ENCODE results near the gene TRAK1.
"Not testable (repeated sequence)": the region's sequence is repeated elsewhere in the genome, so short reads cannot be mapped to it uniquely, and the experiment has no call there.

Gene TRAK1

GRCh38 chr3:42096796-42097565 is 5.8 kb downstream of the TRAK1 start:
- no peak for DNase-seq (ENCODE audit: insufficient read length, low spot score)
- no peak for FAIRE-seq

DNA sequence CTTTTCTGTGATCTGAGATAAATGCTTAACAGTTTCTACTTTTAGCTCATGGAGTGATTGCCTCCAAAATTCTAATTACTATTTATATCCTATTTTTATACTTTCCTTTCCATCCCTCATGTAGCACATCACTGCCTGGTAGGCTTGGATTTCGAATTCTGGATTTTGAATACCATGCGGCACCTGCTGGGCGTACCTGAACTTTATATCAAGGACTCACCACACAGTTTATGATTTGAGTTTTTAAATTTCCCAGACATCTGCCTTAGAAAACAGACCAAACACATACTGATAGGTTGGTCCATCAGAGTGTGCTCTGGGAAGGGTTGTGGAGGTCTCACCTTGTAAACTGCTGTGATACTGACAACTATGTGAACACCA is 6.4 kb downstream of the TRAK1 start:
- FAIRE-seq (no peak), DNase-seq (ENCODE audit: insufficient read length, low spot score) (no peak)

- FAIRE-seq = no peak
Measured at GRCh38 chr3:42098171-42098570, 7.0 kb downstream of the TRAK1 start.

GRCh38 chr3:42099020-42099765 is 8.0 kb downstream of the TRAK1 start:
- FAIRE-seq (no peak), DNase-seq (ENCODE audit: insufficient read length, low spot score) (no peak)

More at GRCh38 chr3:42098171-42098570, 7.0 kb downstream of the TRAK1 start:
- no peak for DNase-seq (ENCODE audit: insufficient read length, low spot score)

DNA sequence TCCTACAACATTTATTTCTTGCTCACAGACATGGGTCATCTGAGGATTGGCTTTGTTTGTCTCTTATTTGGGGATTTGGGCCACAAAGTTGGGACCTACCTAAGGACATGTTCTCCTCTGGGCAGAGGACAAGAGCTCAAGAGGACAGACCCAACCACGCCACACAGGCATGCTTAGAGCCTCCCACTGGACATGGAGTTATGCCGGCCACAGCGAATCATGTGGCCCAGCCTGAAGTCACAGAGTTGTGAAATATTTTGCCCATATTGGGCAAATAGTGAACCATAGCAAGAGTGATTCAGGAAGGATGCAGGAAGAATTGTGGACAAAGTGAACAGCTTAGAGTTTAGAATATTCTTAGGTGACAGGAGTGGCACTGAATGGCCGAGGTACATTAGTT is 9.9 kb downstream of the TRAK1 start:
- DNase-seq (ENCODE audit: insufficient read length, low spot score) (no peak), FAIRE-seq (no peak)

GRCh38 chr3:42101481-42101880 is 10.3 kb downstream of the TRAK1 start:
- DNase-seq (ENCODE audit: insufficient read length, low spot score) (no peak), FAIRE-seq (no peak)

DNA sequence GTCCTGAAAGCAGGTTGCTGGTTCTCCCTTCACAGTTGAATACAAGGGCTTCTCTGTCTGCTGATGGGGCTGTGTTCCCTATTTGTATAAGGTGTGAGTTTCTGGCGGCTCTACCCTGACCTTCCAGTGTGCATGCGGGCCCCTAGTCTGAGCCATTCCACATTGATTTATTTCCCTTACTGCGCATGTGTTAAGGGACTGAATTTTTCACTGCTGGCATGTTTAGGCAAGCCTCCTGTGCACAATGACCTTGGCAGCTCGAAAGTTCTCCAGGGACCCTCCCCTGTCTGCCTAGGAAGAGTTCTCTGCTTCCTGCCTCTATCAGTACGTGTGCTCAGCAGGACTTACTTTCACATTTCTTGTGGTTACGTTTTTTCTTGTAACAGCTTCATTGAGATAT is 11.4 kb downstream of the TRAK1 start:
- DNase-seq (ENCODE audit: insufficient read length, low spot score) (no peak), FAIRE-seq (no peak)

DNA sequence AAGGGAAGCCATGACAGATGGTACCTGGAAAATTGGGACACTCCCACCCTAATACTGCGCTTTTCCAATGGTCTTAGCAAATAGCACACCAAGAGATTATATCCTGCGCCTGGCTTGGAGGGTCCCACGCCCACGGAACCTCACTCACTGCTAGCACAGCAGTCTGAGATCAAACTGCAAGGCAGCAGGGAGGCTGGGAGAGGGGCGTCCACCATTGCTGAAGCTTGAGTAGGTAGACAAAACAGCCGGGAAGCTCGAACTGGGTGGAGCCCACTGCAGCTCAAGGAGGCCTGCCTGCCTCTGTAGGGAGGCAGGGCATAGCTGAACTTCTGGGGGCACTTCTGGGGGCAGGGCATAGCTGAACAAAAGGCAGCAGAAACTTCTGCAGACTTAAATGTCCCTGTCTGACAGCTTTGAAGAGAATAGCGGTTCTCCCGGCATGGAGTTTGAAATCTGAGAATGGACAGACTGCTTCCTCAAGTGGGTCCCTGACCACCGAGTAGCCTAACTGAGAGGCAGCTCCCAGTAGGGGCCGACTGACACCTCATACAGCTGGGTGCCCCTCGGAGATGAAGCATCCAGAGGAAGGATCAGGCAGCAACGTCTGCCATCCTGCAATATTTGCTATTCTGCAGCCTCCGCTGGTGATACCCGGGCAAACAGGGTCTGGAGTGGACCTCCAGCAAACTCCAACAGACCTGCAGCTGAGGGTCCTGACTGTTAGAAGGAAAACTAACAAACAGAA is 12.9 kb downstream of the TRAK1 start:
- not testable (repeated sequence) for DNase-seq (ENCODE audit: insufficient read length, low spot score); FAIRE-seq

GRCh38 chr3:42105994-42106393 is 14.8 kb downstream of the TRAK1 start:
- DNase-seq (ENCODE audit: insufficient read length, low spot score); FAIRE-seq: not testable (repeated sequence)

GRCh38 chr3:42106646-42107045 is 15.5 kb downstream of the TRAK1 start:
- no peak for DNase-seq (ENCODE audit: insufficient read length, low spot score)

DNA sequence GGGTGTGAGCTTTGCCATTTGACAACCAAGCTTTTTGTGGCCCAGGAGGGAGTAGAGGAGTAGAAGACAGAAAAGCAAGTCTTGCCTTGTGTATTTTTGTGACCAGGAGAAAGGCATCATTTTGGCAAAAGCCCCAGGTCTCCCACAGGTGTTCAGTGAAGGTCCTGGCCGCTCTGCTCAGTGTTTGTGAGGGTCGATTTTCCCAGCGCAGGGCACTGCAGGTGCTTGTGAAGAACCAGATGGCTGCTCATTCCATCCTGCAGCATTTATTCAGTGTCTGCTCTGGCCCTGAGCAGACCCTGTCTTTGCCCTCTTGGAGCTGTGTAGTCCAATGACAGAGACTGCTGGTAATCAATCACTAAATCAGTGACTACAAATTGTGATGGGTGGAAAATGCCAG is 19.5 kb downstream of the TRAK1 start:
- FAIRE-seq (no peak), DNase-seq (ENCODE audit: insufficient read length, low spot score) (no peak)

More at GRCh38 chr3:42106646-42107045, 15.5 kb downstream of the TRAK1 start:
- FAIRE-seq = no peak

DNA sequence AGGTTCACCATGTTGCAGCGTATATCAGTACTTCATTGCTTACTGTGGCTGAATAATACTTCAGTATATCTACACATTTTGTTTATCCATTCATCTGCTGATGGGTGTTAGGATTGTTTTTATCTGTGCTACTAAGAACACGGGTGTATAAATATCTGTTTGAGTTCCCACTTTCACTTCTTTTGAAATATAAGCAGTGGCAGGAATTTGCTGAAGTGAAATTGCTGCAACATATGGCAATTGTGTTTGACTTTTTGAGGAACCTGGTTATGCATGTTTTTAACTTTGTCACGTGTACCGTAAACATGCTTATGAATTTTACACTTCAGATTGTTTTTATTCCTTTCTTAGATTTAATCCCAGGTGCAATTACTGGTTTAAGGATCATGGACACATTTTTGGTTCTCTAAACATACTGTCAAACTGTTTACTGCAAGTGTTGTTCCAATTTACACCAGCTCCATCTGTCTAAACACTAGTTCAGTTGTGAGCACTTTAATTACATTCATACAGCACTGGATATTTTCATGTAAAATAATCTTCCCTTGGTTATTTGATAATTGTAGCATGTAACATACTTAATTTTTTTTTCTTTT is 23.1 kb downstream of the TRAK1 start:
- no peak for FAIRE-seq

GRCh38 chr3:42115215-42115614 is 24.1 kb downstream of the TRAK1 start:
- DNase-seq (ENCODE audit: insufficient read length, low spot score) (no peak), FAIRE-seq (no peak)

More for the DNA sequence above, 23.1 kb downstream of the TRAK1 start:
- no peak for DNase-seq (ENCODE audit: insufficient read length, low spot score)

GRCh38 chr3:42115946-42116345 is 24.8 kb downstream of the TRAK1 start:
- no peak for FAIRE-seq
- DNase-seq (ENCODE audit: insufficient read length, low spot score) = no peak

GRCh38 chr3:42116466-42116865 is 25.3 kb downstream of the TRAK1 start:
- FAIRE-seq (no peak), DNase-seq (ENCODE audit: insufficient read length, low spot score) (no peak)

GRCh38 chr3:42117175-42118008 is 26.2 kb downstream of the TRAK1 start:
- FAIRE-seq = no peak
- no peak for DNase-seq (ENCODE audit: insufficient read length, low spot score)

DNA sequence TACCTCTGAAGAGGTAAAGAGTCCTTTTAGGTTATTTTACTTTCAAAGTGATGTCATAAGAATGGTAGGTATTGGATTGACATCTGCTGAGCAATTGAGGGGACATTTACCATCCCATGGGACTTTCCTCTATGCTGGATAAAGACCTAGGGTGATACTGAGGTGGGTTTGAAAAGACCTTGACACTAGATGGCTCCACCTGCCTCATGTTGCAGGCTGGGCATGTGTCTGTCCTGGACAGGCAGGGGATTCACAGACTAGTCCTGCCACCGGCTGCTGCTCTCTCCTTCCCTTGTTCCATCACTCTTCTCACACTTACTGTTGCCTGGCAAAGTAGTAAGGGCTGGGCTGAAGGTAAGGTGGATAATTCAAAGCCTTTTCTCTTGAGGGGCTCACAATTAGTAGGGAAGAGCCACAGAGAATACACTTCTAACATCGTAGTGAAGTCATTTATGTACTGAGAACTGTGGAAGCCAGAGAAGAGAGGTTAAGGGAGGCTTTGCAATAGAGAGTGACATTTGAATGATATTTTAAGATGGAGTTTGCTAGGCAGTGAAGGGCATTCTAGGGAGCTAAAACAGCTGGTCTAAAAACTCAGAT is 27.7 kb downstream of the TRAK1 start:
- DNase-seq (ENCODE audit: insufficient read length, low spot score) (peak; percentile 48), FAIRE-seq (no peak)

GRCh38 chr3:42119561-42120355 is 28.6 kb downstream of the TRAK1 start:
- no peak for FAIRE-seq
- DNase-seq (ENCODE audit: insufficient read length, low spot score) = no peak

DNA sequence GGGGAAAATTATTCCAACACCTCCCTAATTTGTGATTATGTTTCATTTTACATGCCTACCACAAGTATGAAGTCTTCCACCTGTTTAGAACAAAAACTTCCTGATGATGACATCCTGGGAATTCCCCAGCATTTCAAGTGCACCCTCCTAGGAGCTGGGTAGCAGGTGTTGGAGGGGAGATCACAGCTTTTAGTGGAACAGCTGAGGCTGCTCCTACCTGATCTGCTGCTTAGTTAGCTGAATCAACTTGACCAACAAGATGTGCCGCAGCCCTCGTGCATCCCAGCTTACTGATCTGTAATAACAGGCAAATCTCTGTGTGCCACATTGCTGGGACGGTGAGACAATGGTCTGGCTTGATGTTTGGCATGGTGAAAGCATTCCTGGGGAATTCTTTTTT is 29.7 kb downstream of the TRAK1 start:
- DNase-seq (ENCODE audit: insufficient read length, low spot score) (no peak), FAIRE-seq (no peak)

All from HTR-8/SVneo (cell line).